NOMO-1 treated with dmso at 0.1 percent for 144 hours (cell line): ENCODE data around the gene POFUT2.
A peak's percentile ranks its signal among the peaks of the same experiment; 100 is the strongest.

Source experiments
- DNase-seq: peaks from one replicate; lab custom pipeline; 2025; ENCODE audit not compliant: unreplicated experiment; lab: John Stamatoyannopoulos, UW

The POFUT2 gene

DNA sequence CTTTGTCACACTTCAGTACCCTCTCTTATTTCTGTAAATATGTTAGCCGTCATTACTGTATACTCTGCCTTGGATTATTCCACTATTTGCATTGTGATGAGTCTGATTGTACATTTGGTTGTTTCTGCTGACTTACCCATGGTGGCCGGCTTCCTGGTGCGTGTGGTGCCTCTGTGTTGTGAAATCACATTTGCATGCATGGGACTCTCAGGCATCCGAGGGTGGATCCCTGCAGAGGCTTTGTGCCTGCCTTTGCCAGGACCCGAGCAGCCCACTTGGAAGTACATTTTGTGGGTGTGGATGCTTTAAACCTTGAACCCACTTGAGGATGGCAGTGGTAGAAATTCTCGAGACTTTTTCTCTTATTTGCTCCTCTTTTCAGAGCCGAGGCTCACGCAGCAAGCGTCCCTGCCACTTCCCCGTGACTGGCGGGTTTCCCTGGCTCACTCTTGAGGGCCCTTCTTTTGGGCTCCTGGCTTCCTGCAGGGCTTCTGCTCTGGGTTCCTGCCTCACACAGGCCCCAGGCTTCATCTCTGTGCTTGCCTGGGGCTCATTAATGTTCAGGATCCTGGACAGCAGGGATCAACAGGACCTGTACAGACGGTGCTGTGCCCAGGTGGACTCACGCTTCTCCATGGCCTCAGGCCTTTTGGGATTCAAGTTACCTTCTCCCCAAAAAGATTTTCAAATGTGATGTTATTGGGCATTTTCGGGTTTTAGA is 36.6 kb downstream of the POFUT2 start:
- DNase-seq: no peak

- DNase-seq: no peak
Measured at GRCh38 chr21:45250272-45250671, 37.4 kb downstream of the POFUT2 start.

- no peak for DNase-seq
Measured at GRCh38 chr21:45249626-45250025, 38.1 kb downstream of the POFUT2 start.

GRCh38 chr21:45248893-45249381 is 38.8 kb downstream of the POFUT2 start:
- DNase-seq: no peak

GRCh38 chr21:45248301-45248892 is 39.3 kb downstream of the POFUT2 start:
- no peak for DNase-seq

- no peak for DNase-seq
Measured at GRCh38 chr21:45246386-45247320, 41.0 kb downstream of the POFUT2 start.

DNA sequence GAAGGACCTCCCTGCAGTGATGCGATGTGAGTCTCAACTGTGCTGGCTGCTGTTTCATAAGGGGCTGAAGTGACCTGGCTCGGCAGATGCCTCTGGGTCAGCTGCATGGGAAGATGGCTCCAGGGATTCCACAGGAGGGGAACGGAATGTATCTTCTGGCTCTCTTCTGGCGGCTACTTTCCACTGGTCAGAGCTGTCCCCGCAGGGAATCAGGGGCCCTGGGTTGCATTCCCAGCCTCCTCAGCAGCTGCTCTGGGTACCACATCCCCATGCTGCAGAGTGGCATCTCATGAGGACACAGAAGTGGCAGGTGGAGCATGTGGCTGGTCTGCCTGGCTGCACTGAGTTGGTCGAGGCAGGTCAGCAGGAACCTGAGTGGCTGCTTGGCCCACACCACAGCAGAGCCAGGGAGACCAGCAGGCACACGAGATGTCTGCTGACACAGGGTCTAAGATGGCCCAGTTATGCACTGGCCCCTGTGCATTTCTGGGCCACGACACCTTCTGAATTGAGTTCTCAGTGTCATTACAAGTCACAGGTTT is 42.8 kb downstream of the POFUT2 start:
- DNase-seq: no peak

DNA sequence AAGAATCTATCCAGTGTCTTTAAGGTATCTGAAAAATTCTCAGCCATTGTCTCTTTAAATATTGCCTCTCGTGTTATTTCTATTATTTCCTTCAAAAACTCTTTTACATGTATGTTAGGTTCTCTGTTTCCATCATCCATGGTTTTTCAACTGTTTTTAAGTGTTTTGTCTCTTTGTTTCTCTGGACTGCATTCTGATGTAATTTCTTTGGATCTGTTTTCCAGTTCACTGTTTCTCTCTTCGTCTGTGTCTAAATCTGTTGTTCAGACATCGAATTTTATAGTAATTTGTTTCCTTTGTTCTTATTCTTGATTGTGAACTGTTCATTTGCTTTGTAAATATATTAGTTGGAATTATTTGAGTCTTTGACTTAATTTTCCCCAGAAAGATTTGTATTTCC is 44.1 kb downstream of the POFUT2 start:
- no peak for DNase-seq

- DNase-seq: no peak
Measured at GRCh38 chr21:45241357-45241756, 46.3 kb downstream of the POFUT2 start.

- DNase-seq: no peak
Measured at GRCh38 chr21:45237401-45237800, 50.3 kb downstream of the POFUT2 start.

- DNase-seq: peak; percentile 4
Measured at GRCh38 chr21:45236481-45236880, 51.2 kb downstream of the POFUT2 start.

DNA sequence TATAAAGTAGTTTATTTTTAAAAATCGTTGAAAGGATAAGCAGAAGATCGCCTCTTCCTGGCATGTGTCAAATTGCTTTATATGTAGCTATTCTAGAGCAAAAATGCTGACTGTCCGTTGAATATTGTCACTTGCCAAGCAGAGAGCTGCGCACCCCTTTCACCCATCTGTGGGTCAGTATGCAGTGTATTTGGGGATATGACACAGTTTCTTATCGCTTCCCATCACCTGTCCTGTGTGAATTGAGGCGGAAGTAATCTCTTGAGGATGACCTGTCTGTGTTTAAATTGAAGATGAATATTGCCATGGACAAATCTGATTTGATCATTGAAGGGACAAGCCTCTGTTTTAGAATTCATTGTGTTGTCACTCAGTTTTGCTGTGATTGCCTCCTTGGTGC is 52.2 kb downstream of the POFUT2 start:
- no peak for DNase-seq

GRCh38 chr21:45234965-45235364 is 52.7 kb downstream of the POFUT2 start:
- DNase-seq: no peak

DNA sequence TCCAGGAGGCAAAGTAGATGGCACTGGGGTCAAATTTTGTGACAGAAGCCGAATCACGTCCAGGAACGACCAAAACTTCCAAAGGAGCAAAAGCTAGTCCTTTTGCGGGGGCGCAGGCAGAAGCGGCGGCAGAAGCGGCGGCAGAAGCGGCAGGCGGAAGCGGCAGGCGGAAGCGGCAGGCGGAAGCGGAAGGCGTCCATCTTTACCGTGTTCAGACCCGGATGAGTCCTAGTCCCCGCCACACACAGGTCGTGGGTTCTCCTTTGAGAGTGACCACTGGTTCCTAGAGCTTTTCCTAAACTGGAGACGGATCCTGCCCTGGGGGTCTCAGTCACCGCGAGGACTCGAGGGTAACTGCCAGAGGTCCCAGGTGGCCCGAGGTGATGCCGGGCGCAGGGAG is 53.6 kb downstream of the POFUT2 start:
- no peak for DNase-seq

GRCh38 chr21:45231705-45232104 is 56.0 kb downstream of the POFUT2 start:
- no peak for DNase-seq

GRCh38 chr21:45228656-45229240 is 58.9 kb downstream of the POFUT2 start:
- DNase-seq: no peak

DNA sequence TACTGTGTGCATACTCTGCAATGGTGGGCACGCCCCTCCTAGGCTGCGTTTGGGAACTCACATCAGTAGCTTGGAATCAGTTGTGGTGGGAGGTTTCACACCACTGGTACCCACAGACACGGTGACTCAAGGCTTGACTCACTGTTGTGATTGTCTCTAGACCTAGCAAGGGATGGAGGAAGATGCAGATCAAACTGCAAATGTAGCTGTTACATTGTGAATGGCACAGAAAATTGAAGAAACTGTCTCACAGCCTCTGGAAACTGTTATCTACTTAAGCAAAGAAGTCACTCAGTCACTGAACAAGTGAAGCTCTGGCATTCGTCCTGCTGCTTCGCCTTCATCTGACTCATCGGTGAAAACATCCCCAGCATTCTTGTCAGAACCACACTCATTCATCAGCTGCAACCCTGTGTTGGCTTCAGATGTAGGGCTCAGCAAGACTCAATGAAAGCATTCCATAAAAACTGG is 59.5 kb downstream of the POFUT2 start:
- DNase-seq: no peak

- no peak for DNase-seq
Measured at GRCh38 chr21:45227735-45228134, 60.0 kb downstream of the POFUT2 start.

DNA sequence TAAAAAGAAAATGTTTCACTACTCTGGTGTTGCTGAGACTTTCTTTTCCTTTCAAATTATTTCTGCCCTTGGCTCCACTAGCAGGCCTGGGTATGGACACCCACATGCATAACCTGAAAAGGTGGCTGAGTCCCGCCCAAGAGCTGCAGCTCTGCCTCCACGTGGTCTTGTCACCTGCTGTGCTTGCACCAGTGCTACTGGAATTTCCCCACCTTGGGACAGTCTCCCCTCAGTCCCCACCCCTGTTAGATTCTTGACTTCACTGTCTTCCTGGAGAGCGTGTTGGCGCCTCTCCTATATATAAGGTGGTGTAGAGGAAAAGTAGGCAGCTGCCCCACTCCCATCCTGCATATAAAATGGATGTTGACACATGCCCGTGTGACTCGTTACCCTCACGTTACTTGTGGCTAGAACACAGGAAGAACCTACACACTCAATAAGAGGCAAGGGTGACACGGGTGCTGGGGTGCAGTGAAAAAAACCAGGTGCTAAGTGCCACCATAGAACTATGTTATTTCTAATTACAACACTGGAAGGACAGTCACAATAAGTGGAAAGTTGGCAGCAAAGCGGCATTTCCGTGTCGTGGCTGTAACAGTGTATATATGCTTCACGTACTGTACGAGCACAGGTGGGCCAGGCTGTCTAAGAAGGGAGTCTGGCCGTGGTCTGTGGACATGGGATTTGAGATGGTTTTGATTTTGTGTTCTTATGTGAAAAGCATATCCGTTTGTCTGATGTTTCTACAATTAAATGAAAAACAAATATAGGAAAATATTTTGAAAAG is 61.0 kb downstream of the POFUT2 start:
- no peak for DNase-seq

DNA sequence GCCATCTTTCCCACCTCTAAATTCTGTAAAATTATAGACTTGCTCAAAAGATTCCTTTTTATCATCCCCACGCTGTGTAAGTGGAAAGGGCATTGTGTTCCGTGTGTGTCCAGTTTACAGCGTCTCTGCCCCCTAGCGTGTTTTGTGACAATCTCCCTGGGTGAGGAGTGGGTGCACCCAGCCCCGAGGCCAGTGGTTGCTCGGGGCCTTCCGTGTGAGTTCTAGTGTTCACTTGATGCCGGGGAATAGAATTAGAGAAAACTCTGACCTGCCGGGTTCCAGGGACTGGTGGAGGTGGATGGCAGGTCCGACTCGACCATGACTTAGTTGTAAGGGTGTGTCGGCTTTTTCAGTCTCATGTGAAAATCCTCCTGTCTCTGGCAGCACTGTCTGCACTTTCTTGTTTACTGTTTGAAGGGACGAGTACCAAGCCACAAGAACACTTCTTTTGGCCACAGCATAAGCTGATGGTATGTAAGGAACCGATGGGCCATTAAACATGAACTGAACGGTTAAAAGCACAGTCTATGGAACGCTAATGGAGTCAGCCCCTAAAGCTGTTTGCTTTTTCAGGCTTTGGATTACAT is 61.9 kb downstream of the POFUT2 start:
- DNase-seq: no peak
